ENCODE data around the gene ATRAID. TPM values are rescaled to one million over a fixed set of nuclear protein-coding genes. Genes with fewer than 3 reads are reported as not detected.
"Not testable (repeated sequence)": the region's sequence is repeated elsewhere in the genome, so short reads cannot be mapped to it uniquely, and the experiment has no call there.

Gene ATRAID
- total RNA-seq, 4 donors from 2014 or later, result 114 to 197 (median 157) TPM

DNA sequence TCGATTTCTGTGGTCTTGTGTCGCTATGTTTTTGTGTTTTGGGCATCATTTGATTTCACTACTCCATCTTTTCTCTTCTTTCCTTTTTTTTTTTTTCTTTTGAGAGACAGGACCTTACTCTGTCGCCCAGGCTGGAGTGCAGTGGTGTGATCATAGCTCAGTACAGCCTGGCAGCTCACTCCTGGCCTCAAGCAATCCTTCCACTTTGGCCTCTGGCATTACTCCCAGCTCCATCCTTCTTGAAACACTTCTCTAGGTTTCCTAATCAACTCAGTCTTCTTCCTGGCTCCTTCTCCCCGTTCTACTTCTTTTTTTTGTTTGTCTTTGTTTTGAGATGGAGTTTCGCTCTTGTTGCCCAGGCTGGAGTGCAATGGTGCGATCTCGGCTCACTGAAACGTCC lies 36.5 kb upstream of the ATRAID start:
- TF ChIP-seq, protein P1, sequence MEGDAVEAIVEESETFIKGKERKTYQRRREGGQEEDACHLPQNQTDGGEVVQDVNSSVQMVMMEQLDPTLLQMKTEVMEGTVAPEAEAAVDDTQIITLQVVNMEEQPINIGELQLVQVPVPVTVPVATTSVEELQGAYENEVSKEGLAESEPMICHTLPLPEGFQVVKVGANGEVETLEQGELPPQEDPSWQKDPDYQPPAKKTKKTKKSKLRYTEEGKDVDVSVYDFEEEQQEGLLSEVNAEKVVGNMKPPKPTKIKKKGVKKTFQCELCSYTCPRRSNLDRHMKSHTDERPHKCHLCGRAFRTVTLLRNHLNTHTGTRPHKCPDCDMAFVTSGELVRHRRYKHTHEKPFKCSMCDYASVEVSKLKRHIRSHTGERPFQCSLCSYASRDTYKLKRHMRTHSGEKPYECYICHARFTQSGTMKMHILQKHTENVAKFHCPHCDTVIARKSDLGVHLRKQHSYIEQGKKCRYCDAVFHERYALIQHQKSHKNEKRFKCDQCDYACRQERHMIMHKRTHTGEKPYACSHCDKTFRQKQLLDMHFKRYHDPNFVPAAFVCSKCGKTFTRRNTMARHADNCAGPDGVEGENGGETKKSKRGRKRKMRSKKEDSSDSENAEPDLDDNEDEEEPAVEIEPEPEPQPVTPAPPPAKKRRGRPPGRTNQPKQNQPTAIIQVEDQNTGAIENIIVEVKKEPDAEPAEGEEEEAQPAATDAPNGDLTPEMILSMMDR (IDR thresholded peaks at IDR 0.05), result no peak
- DNase-seq (ENCODE audit: low spot score) (no peak), ATAC-seq (ENCODE audit: low FRiP score) (no peak)

DNA sequence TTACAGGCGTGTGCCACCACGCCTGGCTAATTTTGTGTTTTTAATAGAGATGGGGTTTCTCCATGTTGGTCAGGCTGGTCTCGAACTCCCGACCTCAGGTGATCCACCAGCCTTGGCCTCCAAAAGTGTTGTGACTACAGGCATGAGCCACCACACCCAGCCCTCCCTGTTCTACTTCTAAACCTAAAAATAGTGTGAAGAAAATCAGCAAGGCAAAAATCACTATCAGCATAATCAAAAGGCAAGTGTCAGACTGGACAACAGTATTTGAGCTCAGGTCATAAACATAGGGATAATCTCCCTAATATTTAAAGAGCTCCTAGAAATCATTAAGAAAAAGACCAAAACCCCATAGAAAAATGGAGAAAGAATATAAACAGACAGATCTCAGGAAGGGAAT lies 36.1 kb upstream of the ATRAID start:
- ATAC-seq (ENCODE audit: low FRiP score); DNase-seq (ENCODE audit: low spot score): not testable (repeated sequence)

DNA sequence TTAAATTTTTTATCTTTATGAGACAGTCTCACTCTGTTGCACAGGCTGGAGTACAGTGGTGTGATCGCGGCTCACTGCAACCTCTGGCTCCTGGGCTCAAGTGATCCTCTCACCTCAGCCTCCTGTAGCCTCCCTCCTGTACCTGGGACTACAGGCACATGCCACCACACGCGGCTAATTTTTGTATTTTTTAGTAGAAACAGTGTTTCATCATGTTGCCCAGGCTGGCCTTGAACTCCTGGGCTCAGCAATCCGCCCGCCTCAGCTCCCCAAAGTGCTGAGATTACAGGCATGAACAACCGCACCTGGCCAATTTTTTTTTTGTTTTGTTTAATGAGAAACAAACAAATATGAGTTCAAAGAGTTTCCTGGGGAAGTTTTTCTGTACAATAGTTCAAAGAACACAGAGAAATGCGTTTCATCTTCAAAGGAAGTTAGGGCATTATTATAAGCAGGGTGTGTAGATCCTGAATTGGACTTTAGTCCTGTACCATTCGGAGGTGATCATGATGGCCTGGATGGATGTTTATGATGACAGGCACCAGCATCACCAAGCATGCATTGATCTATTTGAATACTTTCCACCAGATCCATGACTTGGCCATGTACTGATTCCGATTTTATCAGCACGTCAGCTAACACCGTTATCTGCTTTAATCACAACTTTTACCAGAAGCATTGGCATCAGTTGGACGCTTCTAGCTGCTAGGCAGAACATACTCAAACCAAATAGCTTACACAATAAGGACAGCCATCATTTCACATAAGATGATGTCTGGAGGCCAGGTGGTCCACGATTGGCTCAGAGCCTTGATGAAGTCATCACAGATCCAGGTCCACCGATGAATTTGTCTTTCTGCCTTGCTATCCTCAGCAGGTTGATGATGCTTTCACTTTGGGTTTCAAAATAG lies 34.1 kb upstream of the ATRAID start:
- ATAC-seq (ENCODE audit: low FRiP score) (no peak), DNase-seq (ENCODE audit: low spot score) (no peak)
- TF ChIP-seq, protein P1 (IDR thresholded peaks at IDR 0.05), result no peak

DNA sequence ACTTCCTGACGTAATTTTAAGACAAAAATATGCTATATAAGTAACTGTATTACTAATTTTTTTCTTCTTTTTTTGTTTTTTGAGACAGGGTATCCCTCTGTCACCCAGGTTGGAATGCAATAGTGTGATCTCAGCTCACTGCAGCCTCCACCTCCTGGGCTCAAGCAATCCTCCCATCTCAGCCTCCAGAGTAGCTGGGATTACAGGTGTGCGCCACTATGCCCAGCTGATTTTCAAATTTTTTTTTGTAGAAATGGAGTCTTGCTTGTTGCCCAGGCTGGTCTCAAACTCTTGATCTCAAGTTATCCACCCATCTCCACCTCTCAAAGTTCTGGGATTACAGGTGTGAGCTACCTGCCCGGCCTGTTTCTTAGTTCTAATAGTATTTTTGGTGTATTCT lies 33.4 kb upstream of the ATRAID start:
- ATAC-seq (ENCODE audit: low FRiP score) (no peak), DNase-seq (ENCODE audit: low spot score) (no peak)
- TF ChIP-seq, protein P1 (IDR thresholded peaks at IDR 0.05), result no peak

DNA sequence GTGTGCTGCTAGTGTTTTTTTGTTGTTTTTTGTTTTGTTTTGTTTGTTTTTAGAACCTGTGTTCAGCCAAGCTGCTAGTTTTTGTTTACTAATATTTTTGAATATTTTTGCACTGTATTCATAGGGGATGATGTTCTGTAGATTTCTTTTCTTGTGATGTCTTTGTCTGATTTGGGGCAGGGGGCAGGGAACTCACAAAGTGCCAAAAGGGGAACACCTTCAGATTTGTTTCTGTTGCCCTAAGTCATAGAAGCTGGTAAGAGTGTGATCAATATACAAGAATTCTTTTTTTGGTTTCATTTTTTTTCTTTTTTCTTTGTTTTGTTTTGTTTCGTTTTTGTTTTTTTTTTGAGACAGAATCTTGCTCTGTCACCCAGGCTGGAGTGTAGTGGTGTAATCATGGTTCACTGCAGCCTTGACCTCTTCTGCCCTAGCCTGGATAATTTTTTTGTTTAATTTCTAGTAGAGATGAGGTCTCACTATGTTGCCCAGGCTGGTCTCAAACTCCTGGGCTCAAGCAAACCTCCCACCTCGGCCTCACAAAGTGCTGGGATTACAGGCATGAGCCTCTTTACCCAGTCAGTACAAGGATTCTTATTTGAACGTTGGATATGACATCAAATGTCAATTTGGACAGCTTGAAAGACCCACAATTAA lies 32.4 kb upstream of the ATRAID start:
- DNase-seq (ENCODE audit: low spot score) (no peak), ATAC-seq (ENCODE audit: low FRiP score) (no peak)
- TF ChIP-seq, protein P1 (IDR thresholded peaks at IDR 0.05), result no peak

DNA sequence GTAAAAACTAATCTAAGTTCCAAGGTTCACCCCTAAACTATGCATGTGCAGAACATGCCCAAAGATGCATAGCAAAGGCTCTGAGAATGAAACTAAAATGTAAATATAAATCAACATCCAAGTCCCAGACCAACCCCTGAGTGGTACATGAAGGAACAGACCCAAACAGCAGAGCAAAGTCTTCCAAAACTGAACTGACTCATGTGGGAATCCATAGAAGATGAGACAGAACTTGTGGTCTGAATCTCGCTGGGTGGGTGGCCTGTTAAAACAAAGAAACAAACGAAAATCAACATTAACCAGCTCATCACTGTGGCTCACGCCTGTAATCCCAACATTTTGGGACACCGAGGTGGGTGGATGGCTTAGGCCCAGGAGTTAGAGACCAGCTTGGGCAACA lies 29.5 kb upstream of the ATRAID start:
- TF ChIP-seq, protein P1 (IDR thresholded peaks at IDR 0.05), result no peak
- DNase-seq (ENCODE audit: low spot score) (no peak), ATAC-seq (ENCODE audit: low FRiP score) (no peak)

DNA sequence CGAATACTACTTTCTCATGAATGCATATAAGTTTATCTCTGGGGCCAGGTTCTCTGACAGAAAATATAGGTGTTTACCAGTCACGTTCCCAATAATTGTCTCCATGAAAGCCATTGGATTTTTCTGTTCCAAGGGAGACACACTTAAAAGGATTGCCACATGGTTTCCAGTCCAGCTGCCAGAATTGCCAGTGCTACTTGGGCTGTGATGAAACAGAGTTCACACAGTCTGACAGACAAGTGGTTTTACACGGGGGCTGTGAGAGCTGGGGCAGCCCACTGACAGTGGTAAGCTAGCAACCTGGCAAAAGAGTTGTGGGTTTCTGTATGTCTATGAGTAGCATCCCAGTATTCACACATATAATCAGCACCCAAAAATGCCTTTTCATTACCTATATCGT lies 27.7 kb upstream of the ATRAID start:
- TF ChIP-seq, protein P1 (IDR thresholded peaks at IDR 0.05), result no peak

More for the DNA sequence above, 27.7 kb upstream of the ATRAID start:
- no peak for ATAC-seq (ENCODE audit: low FRiP score)
- DNase-seq (ENCODE audit: low spot score), result no peak

Data from omental fat pad (tissue), 4 donors.